Neural progenitor cell (in vitro differentiated cells): ENCODE measurements around the gene KDM6A.

Source experiments
- CTCF ChIP-seq: fragments of 200-600 bp; sonication (generic); IDR thresholded peaks from 2 replicates; pipeline ENCODE4 v1.5.1; 2017; ENCODE audit warnings: antibody characterized with exemption, mild to moderate bottlenecking
- EZH2 ChIP-seq: fragments of 200-600 bp; sonication (generic); IDR thresholded peaks from 2 replicates; pipeline ENCODE4 v1.6.1; 2017; ENCODE audit warnings: antibody characterized with exemption, mild to moderate bottlenecking, moderate library complexity
- EZH2phosphoT487 ChIP-seq: fragments of 200-600 bp; sonication (generic); IDR thresholded peaks from 2 replicates; pipeline ENCODE4 v1.6.1; 2017; ENCODE audit warnings: antibody characterized with exemption

GRCh38 chrX:44889824-44890223, 16.8 kb downstream of the KDM6A start:
- TF ChIP-seq CTCF (no peak), EZH2 (no peak), EZH2phosphoT487 (no peak)
